ENCODE measurements around the gene ITSN1.
"Not testable (repeated sequence)": the region's sequence is repeated elsewhere in the genome, so short reads cannot be mapped to it uniquely, and the experiment has no call there.

The ITSN1 gene

DNA sequence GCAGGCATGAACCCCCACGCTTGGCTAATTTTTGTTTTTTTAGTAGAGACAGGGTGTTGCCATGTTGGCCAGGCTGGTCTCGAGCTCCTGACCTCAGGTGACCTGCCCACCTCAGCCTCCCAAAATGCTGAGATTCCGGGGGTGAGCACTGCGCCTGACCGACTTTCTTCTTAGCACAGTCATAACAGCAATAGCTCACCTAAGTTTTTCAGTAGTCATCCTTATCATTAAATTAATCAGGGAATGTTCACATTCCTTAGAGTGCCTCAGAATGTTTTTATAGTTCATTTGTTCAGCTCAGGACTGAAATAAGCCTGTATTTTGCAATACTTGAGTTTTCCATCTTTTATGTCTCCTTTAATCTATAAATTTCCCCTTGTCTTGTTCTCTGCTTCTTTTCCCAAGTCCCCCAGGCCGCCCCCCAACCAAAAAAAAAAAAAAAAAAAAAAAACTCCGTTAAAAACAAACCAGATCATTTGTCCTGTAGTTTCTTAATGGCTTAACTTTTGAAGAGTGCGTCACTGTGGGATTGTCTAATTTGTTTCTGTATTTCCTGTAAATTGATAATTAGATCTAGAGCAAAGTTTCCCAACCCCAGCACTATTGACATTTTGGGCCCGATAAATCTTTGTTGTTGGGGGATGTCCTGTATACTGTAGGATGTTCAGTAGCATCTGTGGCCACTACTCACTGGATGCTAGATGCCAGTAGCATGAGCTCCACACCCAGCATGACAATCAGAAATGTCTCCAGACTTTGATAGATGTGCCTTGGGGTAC is 120.7 kb downstream of the ITSN1 start:
- in situ Hi-C loops (cut with MboI; ENCODE audit: low sequenced_read_pairs), result no loop called here

DNA sequence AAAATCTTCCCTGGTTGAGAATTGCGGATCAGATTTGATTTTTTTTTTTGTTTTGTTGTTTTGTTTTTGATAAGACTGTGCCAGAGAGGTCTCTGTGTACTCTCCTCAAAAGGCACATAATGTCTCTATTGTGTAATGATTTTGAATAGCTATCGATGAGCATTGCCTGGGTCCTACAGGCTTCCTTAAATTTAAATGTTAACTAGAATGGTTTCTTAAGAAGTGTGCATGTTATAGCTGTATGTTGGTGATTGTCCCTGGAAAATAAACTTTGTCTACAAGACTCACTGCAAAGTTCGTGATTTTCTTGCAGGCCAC is 121.2 kb downstream of the ITSN1 start:
- in situ Hi-C loops (cut with MboI; ENCODE audit: low sequenced_read_pairs), result no loop called here

DNA sequence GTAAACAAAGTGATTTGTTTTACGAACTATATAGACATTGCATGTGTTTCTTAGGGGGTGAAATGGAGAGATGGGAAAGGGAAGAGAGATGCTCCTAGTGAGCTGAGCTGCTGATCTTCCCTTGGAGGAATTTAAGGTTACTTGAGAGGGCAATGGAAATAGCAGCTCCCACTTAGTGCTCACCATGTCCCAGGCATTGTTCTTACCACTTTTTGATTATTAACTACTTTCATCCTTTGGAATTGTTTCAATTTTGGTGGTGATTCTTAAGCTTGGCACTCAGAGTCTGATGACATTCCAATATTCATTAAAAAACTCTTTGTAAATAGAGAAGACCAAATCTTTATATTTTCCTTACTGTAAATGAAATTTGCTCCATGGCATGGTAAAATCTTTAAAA is 124.9 kb downstream of the ITSN1 start:
- in situ Hi-C loops (cut with MboI; ENCODE audit: low sequenced_read_pairs), result no loop called here

DNA sequence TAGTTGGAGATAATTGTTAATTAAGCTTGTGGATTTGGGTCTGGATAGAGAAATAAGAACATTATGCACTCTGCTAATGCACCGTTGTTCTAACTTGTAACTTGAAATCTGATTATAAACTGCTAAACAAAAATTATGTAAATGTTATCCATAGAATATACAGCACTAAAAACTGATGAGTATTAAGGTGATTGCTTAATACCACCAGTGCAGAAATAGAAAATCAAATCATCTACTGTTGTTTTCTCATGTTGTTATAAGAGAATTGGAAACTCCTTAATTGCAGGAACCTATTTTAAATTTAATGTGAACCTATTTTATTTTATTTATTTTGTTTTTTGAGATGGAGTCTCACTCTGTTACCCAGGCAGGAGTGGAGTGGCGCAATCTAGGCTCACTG is 125.7 kb downstream of the ITSN1 start:
- in situ Hi-C loops (cut with MboI; ENCODE audit: low sequenced_read_pairs), result no loop called here

DNA sequence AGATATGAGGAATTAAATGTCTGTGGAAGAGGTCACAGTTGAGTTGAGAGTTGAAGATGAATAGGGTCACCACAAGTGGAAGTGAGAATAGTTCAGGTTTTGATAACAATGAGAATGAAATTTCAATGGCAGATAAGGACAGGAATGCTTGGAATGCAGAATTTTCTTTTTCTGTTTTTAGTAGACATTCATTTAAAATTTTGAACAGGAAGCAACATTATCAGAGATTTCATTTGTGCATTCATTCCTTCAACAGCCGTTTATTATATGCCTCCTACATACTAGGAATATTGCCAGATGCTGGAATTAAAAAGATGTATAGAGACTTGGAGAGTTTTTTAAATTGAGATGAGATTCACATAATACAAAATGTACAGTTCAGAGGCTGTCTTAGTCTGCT is 126.8 kb downstream of the ITSN1 start:
- in situ Hi-C loops (cut with MboI; ENCODE audit: low sequenced_read_pairs), result no loop called here

DNA sequence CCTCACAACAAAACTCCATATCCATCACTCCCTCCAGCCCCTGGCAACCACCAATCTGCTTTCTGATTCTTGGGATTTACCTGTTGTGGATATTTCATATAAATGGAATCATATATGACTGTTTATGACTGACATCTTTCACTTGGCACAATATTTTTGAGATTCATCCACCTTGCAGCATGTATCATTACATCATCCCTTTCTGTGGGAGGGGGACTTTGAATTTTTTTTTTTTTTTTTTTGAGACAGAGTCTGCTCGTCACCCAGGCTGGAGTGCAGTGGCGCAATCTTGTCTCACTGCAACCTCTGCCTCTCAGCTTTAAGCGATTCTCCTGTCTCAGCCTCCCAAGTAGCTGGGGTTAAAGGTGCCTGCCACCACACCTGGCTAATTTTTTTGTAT is 128.2 kb downstream of the ITSN1 start:
- in situ Hi-C loops (cut with MboI; ENCODE audit: low sequenced_read_pairs), result no loop called here

DNA sequence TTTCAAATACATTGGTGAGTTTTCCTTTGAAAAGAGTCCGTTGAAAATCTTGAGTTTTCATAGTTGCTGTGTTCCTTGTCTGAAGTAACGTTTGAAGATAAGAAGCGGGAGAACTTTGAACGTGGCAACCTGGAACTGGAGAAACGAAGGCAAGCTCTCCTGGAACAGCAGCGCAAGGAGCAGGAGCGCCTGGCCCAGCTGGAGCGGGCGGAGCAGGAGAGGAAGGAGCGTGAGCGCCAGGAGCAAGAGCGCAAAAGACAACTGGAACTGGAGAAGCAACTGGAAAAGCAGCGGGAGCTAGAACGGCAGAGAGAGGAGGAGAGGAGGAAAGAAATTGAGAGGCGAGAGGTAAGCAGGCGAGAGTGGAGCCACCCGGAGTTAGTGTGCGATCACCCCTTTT is 129.7 kb downstream of the ITSN1 start:
- in situ Hi-C loops (cut with MboI; ENCODE audit: low sequenced_read_pairs), result no loop called here

DNA sequence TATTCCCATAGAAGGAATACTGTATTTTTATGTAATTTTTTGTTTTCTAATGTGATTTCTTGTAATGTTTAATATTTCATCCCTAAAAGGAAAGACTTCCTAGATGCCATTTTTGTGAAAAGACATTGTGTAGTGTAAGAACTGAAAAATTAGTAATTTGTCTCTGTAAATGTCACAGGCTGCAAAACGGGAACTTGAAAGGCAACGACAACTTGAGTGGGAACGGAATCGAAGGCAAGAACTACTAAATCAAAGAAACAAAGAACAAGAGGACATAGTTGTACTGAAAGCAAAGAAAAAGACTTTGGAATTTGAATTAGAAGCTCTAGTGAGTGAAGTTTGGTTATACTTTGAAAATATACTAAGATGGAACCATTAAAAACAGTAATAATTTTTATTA is 132.2 kb downstream of the ITSN1 start:
- in situ Hi-C loops (cut with MboI; ENCODE audit: low sequenced_read_pairs), result no loop called here

DNA sequence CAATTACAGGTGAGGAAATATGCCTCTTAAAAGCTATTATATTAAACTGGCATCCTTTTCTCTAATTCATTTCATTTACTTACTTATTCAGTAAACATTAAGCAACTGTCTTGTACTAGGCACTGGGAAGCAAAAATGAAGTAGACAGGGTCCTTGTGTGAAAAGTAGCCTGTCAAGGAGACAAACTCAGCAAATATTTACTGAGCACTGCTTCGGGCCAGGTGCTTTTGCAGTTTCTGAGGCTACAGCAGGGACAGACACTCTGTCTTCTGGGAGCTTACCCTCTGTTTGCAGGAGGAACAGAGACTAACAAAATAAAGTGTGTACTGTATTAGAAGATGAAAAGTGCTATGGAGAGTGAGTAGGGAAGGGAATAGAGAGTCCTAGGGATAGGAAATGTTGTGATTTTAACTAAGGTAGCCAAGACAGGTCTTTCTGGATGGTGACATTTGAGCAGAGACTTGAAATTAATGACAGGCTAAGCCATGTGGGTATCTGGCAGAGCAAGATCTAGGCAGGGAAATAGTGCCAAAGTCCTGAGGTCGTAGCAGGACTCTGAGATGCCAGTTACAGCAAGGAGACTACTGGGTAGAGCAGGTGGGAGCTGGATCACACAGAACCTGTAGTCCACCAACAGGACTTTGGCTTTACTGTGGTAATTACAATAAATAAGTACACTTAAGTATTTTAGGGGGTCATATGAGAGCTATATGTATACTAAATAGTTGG is 133.0 kb downstream of the ITSN1 start:
- in situ Hi-C loops (cut with MboI; ENCODE audit: low sequenced_read_pairs), result no loop called here

DNA sequence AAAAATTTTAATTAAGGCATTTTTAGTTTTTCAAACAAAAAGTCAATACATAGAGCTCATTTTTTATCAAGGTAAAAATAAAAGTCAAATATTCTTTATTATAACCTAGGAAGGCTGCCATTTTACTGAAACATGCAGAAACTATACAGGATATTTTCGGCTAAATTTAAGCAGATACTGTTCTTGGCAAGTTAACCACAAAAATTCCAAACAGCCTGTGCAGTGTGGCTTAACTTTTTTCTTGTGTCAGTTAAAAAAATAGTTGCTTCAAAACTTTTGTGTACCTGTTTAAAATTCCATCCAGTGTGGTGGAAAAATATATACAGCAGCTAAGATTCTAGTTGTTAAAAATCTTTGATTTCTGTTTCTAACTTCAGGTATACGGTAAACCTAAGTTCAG is 138.3 kb downstream of the ITSN1 start:
- in situ Hi-C loops (cut with MboI; ENCODE audit: low sequenced_read_pairs), result no loop called here

DNA sequence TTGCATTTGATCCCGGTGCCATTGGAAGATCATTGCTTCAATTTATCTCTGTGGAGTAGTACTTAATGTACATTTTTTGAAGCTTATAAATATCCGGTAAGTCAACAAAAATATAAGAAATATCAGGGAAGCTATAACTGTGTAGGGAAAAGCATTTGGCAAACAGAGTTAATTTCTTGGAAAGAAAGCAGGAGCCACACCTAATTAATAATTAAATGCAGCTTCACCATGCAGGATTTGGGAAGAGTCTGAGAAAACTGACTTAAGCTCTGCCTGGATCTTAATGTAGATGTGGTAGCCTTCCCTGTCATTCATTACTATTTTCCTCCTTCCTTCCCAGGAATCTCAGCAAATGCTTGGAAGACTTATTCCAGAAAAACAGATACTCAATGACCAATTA is 138.8 kb downstream of the ITSN1 start:
- in situ Hi-C loops (cut with MboI; ENCODE audit: low sequenced_read_pairs), result no loop called here

DNA sequence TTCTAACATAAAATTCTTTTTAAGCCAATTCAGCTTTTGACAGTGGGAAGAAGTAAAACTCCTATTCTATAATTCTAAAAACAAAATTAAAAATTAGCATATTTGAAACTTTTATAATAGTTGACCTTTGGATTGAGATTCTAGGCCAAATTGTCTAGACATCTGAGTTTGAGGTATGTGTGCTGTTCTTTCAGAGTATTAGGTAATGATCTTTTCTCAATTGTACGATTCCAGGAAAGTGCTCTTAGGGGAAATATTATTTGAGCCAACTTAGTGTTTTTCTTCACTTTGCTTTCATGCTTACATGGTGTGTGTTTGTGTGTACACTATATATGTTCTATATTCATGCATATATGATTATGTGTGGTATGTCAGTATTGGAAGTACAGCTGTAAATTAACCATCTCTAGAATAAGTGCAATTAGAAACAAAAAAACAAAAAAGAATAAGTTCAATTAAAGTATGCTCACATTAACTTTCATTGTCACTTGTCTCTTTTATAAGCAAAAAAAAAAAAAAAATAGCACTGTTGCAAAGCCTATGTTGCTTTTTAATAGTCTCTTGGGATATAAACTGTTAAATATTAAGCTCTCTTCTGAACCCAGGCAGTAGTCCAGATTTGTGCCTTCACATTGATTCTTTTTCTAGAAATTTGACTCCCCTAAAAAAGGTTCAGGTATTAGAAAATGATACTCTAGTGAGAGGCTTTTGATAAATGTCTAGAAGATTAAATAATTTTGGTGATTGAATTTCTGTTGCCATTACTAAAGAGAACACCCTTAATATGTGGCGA is 141.1 kb downstream of the ITSN1 start:
- in situ Hi-C loops (cut with MboI; ENCODE audit: low sequenced_read_pairs), result no loop called here

DNA sequence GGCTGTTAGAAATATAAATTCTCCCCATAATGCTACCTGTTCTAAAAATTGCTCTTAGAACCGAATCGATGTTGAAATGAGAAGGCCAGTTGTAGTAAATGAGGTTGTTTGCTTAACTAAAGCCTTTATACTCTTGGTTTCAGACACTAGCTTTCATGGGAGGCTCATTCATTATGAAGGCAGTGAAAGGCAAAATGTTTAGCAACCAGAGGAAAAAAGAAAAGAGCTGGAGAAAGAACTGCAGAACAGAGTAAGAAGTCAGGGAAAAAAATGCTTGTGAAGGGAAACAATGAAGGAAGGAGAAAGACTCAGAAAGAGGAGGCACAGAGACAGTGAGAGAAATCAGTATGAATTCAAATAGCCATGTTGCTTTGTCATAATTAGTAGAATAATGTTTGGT is 145.1 kb downstream of the ITSN1 start:
- in situ Hi-C loops (cut with MboI; ENCODE audit: low sequenced_read_pairs), result no loop called here

DNA sequence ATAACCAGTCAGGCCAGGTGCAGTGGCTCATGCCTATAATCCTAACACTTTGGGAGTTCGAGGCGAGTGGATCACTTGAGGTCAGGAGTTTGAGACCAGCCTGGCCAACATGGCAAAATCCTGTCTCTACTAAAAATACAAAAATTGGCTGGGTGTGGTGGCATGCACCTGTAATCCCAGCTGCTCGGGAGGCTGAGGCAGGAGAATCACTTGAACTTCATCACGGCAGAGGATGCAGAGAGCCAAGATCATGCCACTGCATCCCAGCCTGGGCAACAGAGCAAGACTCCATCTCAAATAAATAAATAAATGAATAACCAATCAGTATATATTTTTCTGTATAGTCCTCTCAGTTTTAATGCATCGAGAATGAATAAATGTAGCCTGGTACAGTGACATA is 146.1 kb downstream of the ITSN1 start:
- in situ Hi-C loops (cut with MboI; ENCODE audit: low sequenced_read_pairs), result not testable (repeated sequence)

DNA sequence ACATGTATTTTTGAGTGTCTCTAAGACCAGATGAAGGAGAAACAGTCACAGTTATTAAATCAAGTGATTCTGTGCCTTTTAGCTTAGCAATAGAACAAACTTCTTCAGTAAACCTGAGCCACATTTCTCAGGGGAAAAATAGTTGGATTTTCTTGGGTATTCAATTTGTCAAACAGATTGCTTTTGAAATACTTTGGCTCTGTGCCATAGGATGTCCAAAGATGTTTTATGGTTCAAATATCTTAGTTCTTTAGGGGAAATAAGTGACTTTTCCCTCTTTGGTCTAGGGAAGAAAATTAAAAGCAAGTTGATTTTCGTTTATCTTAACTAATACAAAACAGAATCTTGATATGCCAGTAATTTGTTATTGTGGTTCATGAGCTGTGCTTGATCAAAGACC is 147.4 kb downstream of the ITSN1 start:
- in situ Hi-C loops (cut with MboI; ENCODE audit: low sequenced_read_pairs), result no loop called here

DNA sequence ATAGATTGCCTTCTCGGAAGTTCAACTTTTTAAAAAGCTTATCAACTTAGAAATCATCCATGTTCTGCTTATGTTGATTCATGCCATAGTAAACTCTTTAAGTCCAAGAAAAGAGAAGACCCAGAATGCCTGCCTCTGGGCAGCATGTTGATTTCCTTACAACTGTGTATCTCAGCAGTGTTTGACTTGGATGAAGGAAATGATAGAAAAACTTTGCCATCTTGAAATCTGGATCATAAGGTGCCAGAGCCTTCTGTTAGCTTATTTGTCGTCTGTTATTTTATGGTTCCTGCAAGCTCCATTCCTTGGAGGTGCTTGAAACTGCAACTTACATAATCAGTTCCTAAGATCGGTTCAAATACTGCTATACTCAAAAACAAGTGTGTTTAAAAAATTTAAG is 148.8 kb downstream of the ITSN1 start:
- in situ Hi-C loops (cut with MboI; ENCODE audit: low sequenced_read_pairs), result no loop called here

DNA sequence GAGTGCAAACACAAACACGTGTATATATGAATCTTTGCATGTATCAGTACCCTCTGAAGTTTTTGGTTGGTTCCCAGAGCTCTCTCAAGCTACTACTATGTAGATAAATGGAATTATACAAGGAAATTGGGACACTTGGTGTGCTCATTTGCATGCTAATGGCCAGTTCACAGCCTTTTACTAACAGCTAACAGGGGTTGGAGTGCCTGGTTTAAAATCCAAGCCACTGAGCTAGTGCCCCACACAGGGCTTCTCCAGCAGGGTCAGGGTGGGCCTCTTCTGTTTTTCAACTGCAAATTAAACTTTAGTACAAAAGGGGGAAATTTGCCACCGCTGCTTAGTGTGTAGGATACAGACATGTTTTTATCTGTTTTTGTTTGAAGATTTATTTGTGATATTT is 152.3 kb downstream of the ITSN1 start:
- in situ Hi-C loops (cut with MboI; ENCODE audit: low sequenced_read_pairs), result no loop called here

DNA sequence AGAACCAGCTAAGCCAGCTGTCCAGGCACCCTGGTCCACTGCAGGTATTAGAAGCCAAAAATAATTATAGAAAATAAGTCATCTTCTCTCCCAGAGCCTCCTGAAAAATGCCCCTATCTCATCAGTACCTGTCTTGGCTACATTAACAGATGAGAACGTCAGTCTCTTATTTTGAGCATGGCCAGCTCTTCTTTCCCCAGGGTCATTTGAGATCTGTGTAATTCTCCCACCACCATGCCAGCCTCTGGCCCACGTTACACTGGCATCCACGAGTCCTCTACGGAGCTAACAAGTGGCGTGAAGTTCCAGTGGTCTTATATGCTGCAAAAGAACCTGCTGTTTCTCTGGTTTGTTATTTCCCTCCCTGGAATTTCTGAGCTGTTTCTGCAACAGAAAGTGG is 155.3 kb downstream of the ITSN1 start:
- in situ Hi-C loops (cut with MboI; ENCODE audit: low sequenced_read_pairs), result no loop called here

DNA sequence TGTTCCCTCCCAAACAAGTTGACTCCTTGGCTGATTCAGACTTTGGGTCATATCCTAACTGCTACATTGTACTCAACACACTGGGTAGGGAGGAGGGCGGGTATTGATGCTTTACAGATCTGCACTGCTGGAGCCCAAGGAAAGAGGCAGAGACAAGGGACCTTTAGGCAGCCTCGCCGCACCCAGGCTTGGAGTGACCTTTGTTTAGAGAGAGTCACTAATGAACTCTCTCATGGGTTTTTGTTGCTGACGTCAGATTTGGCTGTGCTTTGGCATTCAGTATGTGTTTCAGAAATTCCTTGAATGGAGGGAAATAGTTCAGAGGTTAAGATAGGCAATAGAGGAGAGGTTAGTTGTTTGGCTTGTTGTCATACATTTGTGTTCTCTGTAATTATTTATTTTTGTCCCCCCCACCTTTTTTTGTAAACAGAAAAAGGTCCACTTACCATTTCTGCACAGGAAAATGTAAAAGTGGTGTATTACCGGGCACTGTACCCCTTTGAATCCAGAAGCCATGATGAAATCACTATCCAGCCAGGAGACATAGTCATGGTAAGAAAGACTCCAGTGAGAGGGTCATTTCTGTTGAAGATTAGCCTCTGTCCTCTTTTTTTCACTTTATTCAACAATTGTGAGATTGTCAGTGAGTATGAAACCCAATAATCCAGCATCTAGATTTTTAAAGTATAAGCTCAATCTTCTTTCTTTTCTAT is 157.2 kb downstream of the ITSN1 start:
- in situ Hi-C loops (cut with MboI; ENCODE audit: low sequenced_read_pairs), result no loop called here

DNA sequence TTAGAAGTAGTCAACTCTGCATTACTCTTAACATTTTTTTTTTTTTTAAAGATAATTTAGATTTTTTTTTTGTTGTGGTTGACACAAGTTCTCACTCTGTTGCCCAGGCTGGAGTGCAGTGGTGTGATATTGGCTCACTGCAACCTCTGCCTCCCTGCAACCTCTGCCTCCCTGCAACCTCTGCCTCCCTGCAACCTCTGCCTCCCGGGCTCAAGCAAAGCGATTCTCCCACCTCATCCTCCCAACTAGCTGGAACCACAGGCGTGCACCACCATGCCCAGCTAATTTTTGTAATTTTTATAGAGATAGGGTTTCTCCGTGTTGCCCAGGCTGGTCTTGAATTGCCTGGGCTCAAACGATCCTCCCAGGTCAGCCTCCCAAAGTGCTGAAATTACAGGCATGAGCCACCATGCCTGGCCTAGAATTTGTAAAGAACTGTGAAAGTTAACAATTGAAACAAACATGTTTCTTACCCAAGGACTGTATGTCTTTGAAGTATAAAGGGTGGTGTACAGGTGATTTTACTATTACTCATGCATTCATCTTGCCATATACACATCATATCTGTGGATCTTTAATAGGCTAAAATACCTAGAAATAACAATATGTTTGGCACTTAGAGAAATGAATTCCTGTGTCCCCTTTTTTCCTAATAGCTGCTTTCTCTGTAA is 158.6 kb downstream of the ITSN1 start:
- in situ Hi-C loops (cut with MboI; ENCODE audit: low sequenced_read_pairs), result no loop called here
